ENCODE measurements around the gene JARID2. TPM values are rescaled to one million over a fixed set of nuclear protein-coding genes. Genes with fewer than 3 reads are reported as not detected.

The JARID2 gene
- total and polyA plus RNA-seq, 10 of the 15 experiments (the other 5 are each of a cell fraction or from before 2014, with no cell fraction given) = 4.2 to 21.6 (median 11.7) TPM

DNA sequence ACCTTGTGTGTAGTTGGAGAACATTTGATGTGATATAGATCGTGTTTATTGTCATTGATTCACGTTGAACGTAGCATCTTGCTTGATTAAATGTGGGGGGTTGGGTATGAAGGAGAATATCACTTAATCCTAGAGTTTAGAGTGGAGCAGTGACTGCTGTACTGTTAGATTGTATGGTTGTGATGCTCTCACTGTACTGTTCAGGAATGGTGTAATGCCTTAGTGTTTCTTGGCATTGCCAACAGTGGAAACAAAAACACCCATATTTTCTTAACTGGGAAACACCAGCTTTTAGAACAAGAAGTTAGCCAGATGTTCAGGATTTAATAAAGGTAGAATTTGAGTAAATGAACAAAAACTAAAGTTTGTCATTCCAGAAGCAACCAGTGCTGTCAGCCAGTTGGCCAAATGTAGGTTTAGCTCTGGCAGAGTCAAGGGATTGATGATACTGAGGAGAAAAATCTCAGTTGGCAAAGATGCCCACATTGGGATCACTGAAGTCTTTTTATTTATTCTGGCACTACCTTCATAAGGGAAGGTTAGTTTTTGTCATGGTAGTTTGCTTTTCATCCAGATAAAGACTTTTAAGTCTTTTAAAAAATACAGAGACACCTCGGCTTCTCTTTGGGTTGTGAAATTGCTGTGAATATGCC, 129.9 kb downstream of the JARID2 start:
- H3K9me3 ChIP-seq (replicated peaks; ENCODE audit: control insufficient read depth, insufficient read depth, low read length) = no peaks in the 10 kb centered on the region
- no peak for TF ChIP-seq CREB1 (IDR thresholded peaks at IDR 0.05; ENCODE audit: low read depth)
- TF ChIP-seq SUPT20H (IDR thresholded peaks at IDR 0.05; ENCODE audit: borderline replicate concordance, control insufficient read depth, low read depth, low read length) = no peak
- TF ChIP-seq STAT1 (conservative IDR thresholded peaks at IDR 0.05) = no peak
- TF ChIP-seq, protein P1, sequence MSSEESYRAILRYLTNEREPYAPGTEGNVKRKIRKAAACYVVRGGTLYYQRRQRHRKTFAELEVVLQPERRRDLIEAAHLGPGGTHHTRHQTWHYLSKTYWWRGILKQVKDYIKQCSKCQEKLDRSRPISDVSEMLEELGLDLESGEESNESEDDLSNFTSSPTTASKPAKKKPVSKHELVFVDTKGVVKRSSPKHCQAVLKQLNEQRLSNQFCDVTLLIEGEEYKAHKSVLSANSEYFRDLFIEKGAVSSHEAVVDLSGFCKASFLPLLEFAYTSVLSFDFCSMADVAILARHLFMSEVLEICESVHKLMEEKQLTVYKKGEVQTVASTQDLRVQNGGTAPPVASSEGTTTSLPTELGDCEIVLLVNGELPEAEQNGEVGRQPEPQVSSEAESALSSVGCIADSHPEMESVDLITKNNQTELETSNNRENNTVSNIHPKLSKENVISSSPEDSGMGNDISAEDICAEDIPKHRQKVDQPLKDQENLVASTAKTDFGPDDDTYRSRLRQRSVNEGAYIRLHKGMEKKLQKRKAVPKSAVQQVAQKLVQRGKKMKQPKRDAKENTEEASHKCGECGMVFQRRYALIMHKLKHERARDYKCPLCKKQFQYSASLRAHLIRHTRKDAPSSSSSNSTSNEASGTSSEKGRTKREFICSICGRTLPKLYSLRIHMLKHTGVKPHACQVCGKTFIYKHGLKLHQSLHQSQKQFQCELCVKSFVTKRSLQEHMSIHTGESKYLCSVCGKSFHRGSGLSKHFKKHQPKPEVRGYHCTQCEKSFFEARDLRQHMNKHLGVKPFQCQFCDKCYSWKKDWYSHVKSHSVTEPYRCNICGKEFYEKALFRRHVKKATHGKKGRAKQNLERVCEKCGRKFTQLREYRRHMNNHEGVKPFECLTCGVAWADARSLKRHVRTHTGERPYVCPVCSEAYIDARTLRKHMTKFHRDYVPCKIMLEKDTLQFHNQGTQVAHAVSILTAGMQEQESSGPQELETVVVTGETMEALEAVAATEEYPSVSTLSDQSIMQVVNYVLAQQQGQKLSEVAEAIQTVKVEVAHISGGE (CRISPR knock-in tag; IDR thresholded peaks at IDR 0.05) = no peak
- TF ChIP-seq, protein P2, sequence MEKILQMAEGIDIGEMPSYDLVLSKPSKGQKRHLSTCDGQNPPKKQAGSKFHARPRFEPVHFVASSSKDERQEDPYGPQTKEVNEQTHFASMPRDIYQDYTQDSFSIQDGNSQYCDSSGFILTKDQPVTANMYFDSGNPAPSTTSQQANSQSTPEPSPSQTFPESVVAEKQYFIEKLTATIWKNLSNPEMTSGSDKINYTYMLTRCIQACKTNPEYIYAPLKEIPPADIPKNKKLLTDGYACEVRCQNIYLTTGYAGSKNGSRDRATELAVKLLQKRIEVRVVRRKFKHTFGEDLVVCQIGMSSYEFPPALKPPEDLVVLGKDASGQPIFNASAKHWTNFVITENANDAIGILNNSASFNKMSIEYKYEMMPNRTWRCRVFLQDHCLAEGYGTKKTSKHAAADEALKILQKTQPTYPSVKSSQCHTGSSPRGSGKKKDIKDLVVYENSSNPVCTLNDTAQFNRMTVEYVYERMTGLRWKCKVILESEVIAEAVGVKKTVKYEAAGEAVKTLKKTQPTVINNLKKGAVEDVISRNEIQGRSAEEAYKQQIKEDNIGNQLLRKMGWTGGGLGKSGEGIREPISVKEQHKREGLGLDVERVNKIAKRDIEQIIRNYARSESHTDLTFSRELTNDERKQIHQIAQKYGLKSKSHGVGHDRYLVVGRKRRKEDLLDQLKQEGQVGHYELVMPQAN (conservative IDR thresholded peaks at IDR 0.05) = no peak
- TF ChIP-seq, protein P3, sequence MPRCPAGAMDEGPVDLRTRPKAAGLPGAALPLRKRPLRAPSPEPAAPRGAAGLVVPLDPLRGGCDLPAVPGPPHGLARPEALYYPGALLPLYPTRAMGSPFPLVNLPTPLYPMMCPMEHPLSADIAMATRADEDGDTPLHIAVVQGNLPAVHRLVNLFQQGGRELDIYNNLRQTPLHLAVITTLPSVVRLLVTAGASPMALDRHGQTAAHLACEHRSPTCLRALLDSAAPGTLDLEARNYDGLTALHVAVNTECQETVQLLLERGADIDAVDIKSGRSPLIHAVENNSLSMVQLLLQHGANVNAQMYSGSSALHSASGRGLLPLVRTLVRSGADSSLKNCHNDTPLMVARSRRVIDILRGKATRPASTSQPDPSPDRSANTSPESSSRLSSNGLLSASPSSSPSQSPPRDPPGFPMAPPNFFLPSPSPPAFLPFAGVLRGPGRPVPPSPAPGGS (IDR thresholded peaks at IDR 0.05; ENCODE audit: borderline replicate concordance, insufficient read depth, low read depth, low read length, poor library complexity, severe bottlenecking) = no peak
- no peak for TF ChIP-seq LARP7 (IDR thresholded peaks at IDR 0.05)
- no peak for TF ChIP-seq MTA2 (IDR thresholded peaks at IDR 0.05; ENCODE audit: low read depth)
- no peak for TF ChIP-seq EED (IDR thresholded peaks at IDR 0.05; ENCODE audit: low read depth)
- no peak for TF ChIP-seq JUND (IDR thresholded peaks at IDR 0.05; ENCODE audit: low read depth, low read length)
- no peak for TF ChIP-seq CBFB (IDR thresholded peaks at IDR 0.05; ENCODE audit: low read depth)
- no peak for TF ChIP-seq NR2C2 (IDR thresholded peaks at IDR 0.05; ENCODE audit: borderline replicate concordance, control insufficient read depth, insufficient read length, low read depth)
- no peak for TF ChIP-seq GATAD2B (conservative IDR thresholded peaks at IDR 0.05; ENCODE audit: low read depth)
- TF ChIP-seq BRCA1 (IDR thresholded peaks at IDR 0.05; ENCODE audit: low read depth, low read length) = no peak
- TF ChIP-seq PAX5 (IDR thresholded peaks at IDR 0.05; ENCODE audit: borderline replicate concordance, low read depth, low read length) = no peak
- TF ChIP-seq DPF2 (IDR thresholded peaks at IDR 0.05) = no peak
- no peak for TF ChIP-seq MYC (IDR thresholded peaks at IDR 0.05; ENCODE audit: insufficient read depth, insufficient read length, insufficient replicate concordance, low read length, severe bottlenecking)
- TF ChIP-seq FOS (IDR thresholded peaks at IDR 0.05; ENCODE audit: borderline replicate concordance, extremely low read depth, insufficient read length) = no peak
- H3K4me3 ChIP-seq = no peak overlapping the region
- H3K9ac ChIP-seq (ENCODE audit: control insufficient read depth, insufficient read depth, low read length) = no peak overlapping the region
- H2AFZ ChIP-seq (ENCODE audit: control insufficient read depth, low read depth, low read length) = no peak overlapping the region
- ChIA-PET POLR2A (interaction anchor here (0.7 kb wide), 1 partner anchor 35 kb away, joined by 3 read pairs; no protein-coding TSS in a partner anchor), CTCF (interaction anchor here (1.3 to 1.9 kb wide), 2 partner anchors 14 to 30 kb away, joined by 4 to 8 read pairs; no protein-coding TSS in a partner anchor), SMC1A (ENCODE audit: uncharacterized antibody, unreplicated experiment) (interaction anchor here (0.8 to 1.4 kb wide), 4 partner anchors 11 to 14 kb away, joined by 3 to 4 read pairs (median 4); no protein-coding TSS in a partner anchor), RAD21 (ENCODE audit: unreplicated experiment) (no interaction called here)
- WGBS (ENCODE audit: insufficient coverage, insufficient replicate concordance, low lambda C conversion rate, missing lambda C conversion rate) = over 99% methylated on average over 4 of the region's 4 CpGs
- DNase-seq (ENCODE audit: low read depth, low spot score) = no peak
- H3K79me2 ChIP-seq (ENCODE audit: control insufficient read depth, insufficient read depth, low read length) = peaks cover 76% of the 10 kb centered on the region
- H4K20me1 ChIP-seq (ENCODE audit: control insufficient read depth, insufficient read depth) = no peaks in the 10 kb centered on the region; the same call in 1 of the 2 replicates
- in situ Hi-C loops (cut with MboI) = no loop called here
- H3K27ac ChIP-seq (ENCODE audit: control insufficient read depth, insufficient read depth) = no peak overlapping the region
- H3K4me1 ChIP-seq (ENCODE audit: control insufficient read depth, insufficient read depth, low read length) = no peaks in the 10 kb centered on the region
- peaks cover 7 to 10% of the 10 kb centered on the region in 2 experiments for H3K36me3 ChIP-seq (ENCODE audit: control insufficient read depth in 2 of 2, insufficient read depth in 2 of 2, low read length in 1 of 2)
- no TSS peak for BruUV-seq (replicated peaks)
- no peak for FAIRE-seq
- H3K4me2 ChIP-seq (ENCODE audit: control insufficient read depth, insufficient read depth) = no peak overlapping the region
- intact Hi-C loops (cut with micrococcal nuclease; ENCODE audit: unreplicated experiment) = no loop called here
- ATAC-seq = no peak
- H3K27me3 ChIP-seq (replicated peaks in 1 of 2; ENCODE audit: control insufficient read depth in 2 of 2, insufficient read depth in 2 of 2, low read length in 1 of 2) = no peaks in the 10 kb centered on the region
